SK-N-SH treated with all-trans-retinoic acid at 6 μM for 48 hours (cell line): Measurements from ENCODE around the gene HARS1.
"Not testable (repeated sequence)": the region's sequence is repeated elsewhere in the genome, so short reads cannot be mapped to it uniquely, and the experiment has no call there.

Experiments
- ARNTL ChIP-seq: fragments of 450-650 bp; formaldehyde crosslinking; IDR thresholded peaks from 2 replicates; pipeline ENCODE4 v1.5.0; 2020; ENCODE audit warnings: low read depth, mild to moderate bottlenecking, moderate library complexity, borderline replicate concordance
- ISL1 ChIP-seq: fragments of 250-450 bp; sonication (Bioruptor Pico); IDR thresholded peaks from 2 replicates; pipeline ENCODE4 v2.1.2; 2022; ENCODE audit warnings: mild to moderate bottlenecking, moderate library complexity
- OSR1 ChIP-seq: fragments of 250-450 bp; sonication (Bioruptor Pico); IDR thresholded peaks from 2 replicates; pipeline ENCODE4 v1.8.0; 2022; ENCODE audit warnings: moderate library complexity, mild to moderate bottlenecking, inconsistent platforms
- PPARA ChIP-seq: fragments of 250-450 bp; sonication (Bioruptor Pico); IDR thresholded peaks from 2 replicates; pipeline ENCODE4 v1.5.0; 2020; ENCODE audit warnings: mild to moderate bottlenecking, borderline replicate concordance
- RARB ChIP-seq: fragments of 250-450 bp; sonication (Bioruptor Pico); IDR thresholded peaks from 2 replicates; pipeline ENCODE4 v1.8.0; 2021; ENCODE audit warnings: mild to moderate bottlenecking, moderate library complexity
- TCF4 ChIP-seq: fragments of 250-450 bp; sonication (Bioruptor Pico); IDR thresholded peaks from 2 replicates; pipeline ENCODE4 v1.8.0; 2021; ENCODE audit warnings: mild to moderate bottlenecking, moderate library complexity, borderline replicate concordance
- TOX ChIP-seq: fragments of 250-450 bp; sonication (Bioruptor Pico); IDR thresholded peaks from 2 replicates; pipeline ENCODE4 v1.8.0; 2021; ENCODE audit warnings: mild to moderate bottlenecking, moderate library complexity, borderline replicate concordance
- ZC3H10 ChIP-seq: fragments of 250-450 bp; sonication (Bioruptor Pico); IDR thresholded peaks from 2 replicates; pipeline ENCODE4 v1.5.1; 2021; ENCODE audit warnings: mild to moderate bottlenecking, moderate library complexity
- ZFP3 ChIP-seq: fragments of 250-450 bp; sonication (Bioruptor Pico); IDR thresholded peaks from 2 replicates; pipeline ENCODE4 v1.5.0; 2020; ENCODE audit warnings: mild to moderate bottlenecking, moderate library complexity
- ZFP30 ChIP-seq: fragments of 450-650 bp; formaldehyde crosslinking; IDR thresholded peaks from 2 replicates; pipeline ENCODE4 v1.5.0; 2022; ENCODE audit warnings: mild to moderate bottlenecking, moderate library complexity
- ZNF565 ChIP-seq: fragments of 450-650 bp; formaldehyde crosslinking; conservative IDR thresholded peaks from 2 replicates; pipeline ENCODE4 v1.5.0; 2020; ENCODE audit warnings: low read depth, mild to moderate bottlenecking, moderate library complexity
- ZNF70 ChIP-seq: fragments of 450-650 bp; formaldehyde crosslinking; IDR thresholded peaks from 2 replicates; pipeline ENCODE4 v1.5.0; 2020; ENCODE audit warnings: mild to moderate bottlenecking, moderate library complexity
- TF ChIP-seq, protein P1 (sequence below): fragments of 250-450 bp; sonication (Bioruptor Pico); IDR thresholded peaks from 2 replicates; pipeline ENCODE4 v1.8.0; 2020; ENCODE audit warnings: mild to moderate bottlenecking, moderate library complexity, borderline replicate concordance
- TF ChIP-seq, protein P2 (sequence below): fragments of 250-450 bp; sonication (Bioruptor Pico); IDR thresholded peaks from 2 replicates; pipeline ENCODE4 v1.5.1; 2021; ENCODE audit warnings: mild to moderate bottlenecking, moderate library complexity

DNA sequence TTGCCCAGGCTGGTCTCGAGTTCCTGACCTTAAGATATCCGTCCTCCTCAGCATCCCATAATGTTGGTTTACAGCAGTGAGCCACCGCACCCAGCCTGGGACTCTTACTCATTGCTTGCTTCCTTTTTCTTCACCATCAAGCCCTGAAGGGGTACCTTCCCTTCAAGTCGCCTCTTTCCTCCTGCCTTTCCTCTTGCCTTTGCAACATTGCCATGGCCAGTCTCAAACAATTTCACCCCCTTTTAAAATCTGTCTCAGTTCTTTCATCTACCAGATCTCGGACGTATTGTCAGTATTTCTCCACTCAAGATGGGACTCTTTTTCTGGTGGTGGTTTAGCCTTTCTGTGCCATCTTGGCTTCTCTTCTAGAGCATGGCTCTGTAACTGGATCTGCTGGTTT is 29.6 kb upstream of the HARS1 start:
- TF ChIP-seq ZC3H10 (CRISPR knock-in tag); ZFP30 (CRISPR knock-in tag); ARNTL (CRISPR knock-in tag); ZNF565 (CRISPR knock-in tag); ZNF70 (CRISPR knock-in tag); RARB (CRISPR knock-in tag); ZFP3; PPARA; TOX; ISL1; OSR1; TCF4 (CRISPR knock-in tag): not testable (repeated sequence)
- TF ChIP-seq, protein P1, sequence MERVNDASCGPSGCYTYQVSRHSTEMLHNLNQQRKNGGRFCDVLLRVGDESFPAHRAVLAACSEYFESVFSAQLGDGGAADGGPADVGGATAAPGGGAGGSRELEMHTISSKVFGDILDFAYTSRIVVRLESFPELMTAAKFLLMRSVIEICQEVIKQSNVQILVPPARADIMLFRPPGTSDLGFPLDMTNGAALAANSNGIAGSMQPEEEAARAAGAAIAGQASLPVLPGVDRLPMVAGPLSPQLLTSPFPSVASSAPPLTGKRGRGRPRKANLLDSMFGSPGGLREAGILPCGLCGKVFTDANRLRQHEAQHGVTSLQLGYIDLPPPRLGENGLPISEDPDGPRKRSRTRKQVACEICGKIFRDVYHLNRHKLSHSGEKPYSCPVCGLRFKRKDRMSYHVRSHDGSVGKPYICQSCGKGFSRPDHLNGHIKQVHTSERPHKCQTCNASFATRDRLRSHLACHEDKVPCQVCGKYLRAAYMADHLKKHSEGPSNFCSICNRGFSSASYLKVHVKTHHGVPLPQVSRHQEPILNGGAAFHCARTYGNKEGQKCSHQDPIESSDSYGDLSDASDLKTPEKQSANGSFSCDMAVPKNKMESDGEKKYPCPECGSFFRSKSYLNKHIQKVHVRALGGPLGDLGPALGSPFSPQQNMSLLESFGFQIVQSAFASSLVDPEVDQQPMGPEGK = not testable (repeated sequence)
- TF ChIP-seq, protein P2, sequence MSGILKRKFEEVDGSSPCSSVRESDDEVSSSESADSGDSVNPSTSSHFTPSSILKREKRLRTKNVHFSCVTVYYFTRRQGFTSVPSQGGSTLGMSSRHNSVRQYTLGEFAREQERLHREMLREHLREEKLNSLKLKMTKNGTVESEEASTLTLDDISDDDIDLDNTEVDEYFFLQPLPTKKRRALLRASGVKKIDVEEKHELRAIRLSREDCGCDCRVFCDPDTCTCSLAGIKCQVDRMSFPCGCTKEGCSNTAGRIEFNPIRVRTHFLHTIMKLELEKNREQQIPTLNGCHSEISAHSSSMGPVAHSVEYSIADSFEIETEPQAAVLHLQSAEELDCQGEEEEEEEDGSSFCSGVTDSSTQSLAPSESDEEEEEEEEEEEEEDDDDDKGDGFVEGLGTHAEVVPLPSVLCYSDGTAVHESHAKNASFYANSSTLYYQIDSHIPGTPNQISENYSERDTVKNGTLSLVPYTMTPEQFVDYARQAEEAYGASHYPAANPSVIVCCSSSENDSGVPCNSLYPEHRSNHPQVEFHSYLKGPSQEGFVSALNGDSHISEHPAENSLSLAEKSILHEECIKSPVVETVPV (CRISPR knock-in tag) = not testable (repeated sequence)
